Natural killer cell (primary cell): ENCODE data around the gene NACC2. TPM values are rescaled to one million over a fixed set of nuclear protein-coding genes. Genes with fewer than 3 reads are reported as not detected.

Source experiments
- ATAC-seq, 3 donors: fragments of 150-1000 bp in 2 of 3; fragments of 200-7000 bp in 1 of 3; cut with Tn5 transposase; 1 replicate in 1 of 3; 2 replicates in 2 of 3; pipeline ENCODE4 v1.10.0; 2021; ENCODE audit warnings: mild to moderate bottlenecking in 2 of 3, moderate library complexity in 2 of 3
- DNase-seq, 2 donors: peaks; one replicate each; pipeline versions ENCODE4 v3.0.0 to v3.0.0-alpha.2; 2013 to 2021; ENCODE audit warnings: mixed read lengths in 1 of 2
- H3K27ac ChIP-seq: one replicate; pipeline ENCODE4 v1.5.1; 2013; ENCODE audit warnings: mild to moderate bottlenecking, low read length
- H3K27me3 ChIP-seq: one replicate; pipeline ENCODE4 v1.6.1; 2013; ENCODE audit warnings: low read length; ENCODE audit not compliant: control insufficient read depth, insufficient read depth
- H3K36me3 ChIP-seq: one replicate; pipeline ENCODE4 v1.6.1; 2013; ENCODE audit warnings: low read length; ENCODE audit not compliant: control insufficient read depth, insufficient read depth
- H3K4me1 ChIP-seq: one replicate; pipeline ENCODE4 v1.6.1; 2013; ENCODE audit warnings: low read length; ENCODE audit not compliant: control insufficient read depth, insufficient read depth
- H3K4me3 ChIP-seq: one replicate; pipeline ENCODE4 v1.5.1; 2013; ENCODE audit warnings: low read length
- H3K9me3 ChIP-seq: one replicate; pipeline ENCODE4 v1.6.1; 2013; ENCODE audit warnings: low read length; ENCODE audit not compliant: control insufficient read depth, insufficient read depth
- H3K27ac Mint-ChIP-seq, 2 donors: one replicate each; pipeline ENCODE4 v1.8.0; 2022; ENCODE audit warnings: mild to moderate bottlenecking in 2 of 2, mixed read lengths in 2 of 2, moderate library complexity in 1 of 2
- H3K27me3 Mint-ChIP-seq, 2 donors: one replicate each; pipeline ENCODE4 v1.8.0; 2022; ENCODE audit warnings: low read depth in 2 of 2, mixed read lengths in 2 of 2
- H3K36me3 Mint-ChIP-seq: one replicate; pipeline ENCODE4 v1.8.0; 2022; ENCODE audit warnings: mixed read lengths
- H3K4me1 Mint-ChIP-seq, 2 donors: one replicate each; pipeline ENCODE4 v1.8.0; 2022; ENCODE audit warnings: mixed read lengths in 2 of 2
- H3K4me3 Mint-ChIP-seq: one replicate; pipeline ENCODE4 v1.8.0; 2022; ENCODE audit warnings: mild to moderate bottlenecking, moderate library complexity, mixed read lengths
- H3K9me3 Mint-ChIP-seq, 2 donors: one replicate each; pipeline ENCODE4 v1.8.0; 2022; ENCODE audit warnings: mixed read lengths in 2 of 2
- CTCF ChIP-seq: fragments of 200-600 bp; IDR thresholded peaks from one replicate; pipeline ENCODE4 v1.8.0; 2022; ENCODE audit warnings: antibody characterized with exemption
- WGBS: methylation state at CpG from one replicate; pipeline ENCODE4 v1.1.7; 2013; ENCODE audit warnings: missing lambda C conversion rate; ENCODE audit not compliant: insufficient coverage; 5-methylcytosine and 5-hydroxymethylcytosine counted together
- intact Hi-C: fragments of 100-400 bp; cut with micrococcal nuclease; formaldehyde crosslinking; loops from one replicate; pipeline ENCODE4 v1.14.2; 2022
- total RNA-seq, 4 donors: library from RNA; stranded (reverse); fragments of 120-200 nt in 1 of 4; gene quantifications; one replicate each; pipeline versions ENCODE4 v1.2.3 to v1.2.4, GENCODE V29; 2013 to 2022

The NACC2 gene
- total RNA-seq, 3 donors from 2014 or later (not counting 1 experiment from before 2014, with no cell fraction given): 14.5 to 21.6 (median 21.2) TPM

GRCh38 chr9:136013524-136014034 is 81.5 kb downstream of the NACC2 start:
- Histone ChIP-seq H3K4me3 (no peak overlapping the region), H3K27ac (no peak overlapping the region), H3K9me3 (no peaks in the 10 kb centered on the region), H3K4me1 (no peaks in the 10 kb centered on the region), H3K27me3 (no peaks in the 10 kb centered on the region), H3K36me3 (peaks cover 2% of the 10 kb centered on the region)
- no peaks in the 10 kb centered on the region for H3K27me3 Mint-ChIP-seq
- H3K27ac Mint-ChIP-seq: no peak overlapping the region
- TF ChIP-seq CTCF: no peak
- 94% methylated on average over 21 of the region's 21 CpGs for WGBS
- no peak overlapping the region for H3K4me3 Mint-ChIP-seq
- no peak for DNase-seq
- no peaks in the 10 kb centered on the region for H3K36me3 Mint-ChIP-seq
- H3K4me1 Mint-ChIP-seq: peaks cover 0 to 6% of the 10 kb centered on the region in 2 donors
- no peak for ATAC-seq
- intact Hi-C loops: no loop called here
- H3K9me3 Mint-ChIP-seq: no peaks in the 10 kb centered on the region

GRCh38 chr9:136013116-136013515 is 82.0 kb downstream of the NACC2 start:
- no peak overlapping the region for H3K4me3 Mint-ChIP-seq
- no peak for TF ChIP-seq CTCF
- Histone ChIP-seq H3K27ac (no peak overlapping the region), H3K4me3 (no peak overlapping the region), H3K4me1 (no peaks in the 10 kb centered on the region), H3K36me3 (peaks cover 2% of the 10 kb centered on the region), H3K9me3 (no peaks in the 10 kb centered on the region), H3K27me3 (no peaks in the 10 kb centered on the region)
- no peak overlapping the region for H3K27ac Mint-ChIP-seq
- H3K4me1 Mint-ChIP-seq: peaks cover 0 to 8% of the 10 kb centered on the region in 2 donors
- DNase-seq: no peak
- no peaks in the 10 kb centered on the region for H3K36me3 Mint-ChIP-seq
- ATAC-seq: no peak
- intact Hi-C loops: no loop called here
- 97% methylated on average over 22 of the region's 22 CpGs for WGBS
- H3K27me3 Mint-ChIP-seq: no peaks in the 10 kb centered on the region
- H3K9me3 Mint-ChIP-seq: no peaks in the 10 kb centered on the region

- no peak for TF ChIP-seq CTCF
- Histone ChIP-seq H3K4me1 (no peaks in the 10 kb centered on the region), H3K27me3 (no peaks in the 10 kb centered on the region), H3K4me3 (no peak overlapping the region), H3K9me3 (no peaks in the 10 kb centered on the region), H3K36me3 (peaks cover 2% of the 10 kb centered on the region), H3K27ac (no peak overlapping the region)
- Mint-ChIP-seq H3K4me1 (peaks cover 0 to 11% of the 10 kb centered on the region in 2 donors), H3K4me3 (no peak overlapping the region), H3K27ac (no peak overlapping the region), H3K9me3 (no peaks in the 10 kb centered on the region), H3K36me3 (no peaks in the 10 kb centered on the region), H3K27me3 (no peaks in the 10 kb centered on the region)
- ATAC-seq: no peak
- 89% methylated on average over 15 of the region's 18 CpGs for WGBS
- no peak for DNase-seq
- intact Hi-C loops: no loop called here
These were observed 82.4 kb downstream of the NACC2 start for GRCh38 chr9:136012651-136013050.
